Measurements from ENCODE around the gene ITIH1. TPM values are rescaled to one million over a fixed set of nuclear protein-coding genes. Genes with fewer than 3 reads are reported as not detected.

Gene ITIH1
- total RNA-seq, 4 donors from 2014 or later, result 4.1 TPM; not detected in 3

- H3K9me3 ChIP-seq, result no peaks in the 10 kb centered on the region
These were observed 6.1 kb upstream of the ITIH1 start for GRCh38 chr3:52771334-52771681.

GRCh38 chr3:52771702-52772101, 5.7 kb upstream of the ITIH1 start:
- TF ChIP-seq POLR2A (IDR thresholded peaks at IDR 0.05) (no peak), CTCF (IDR thresholded peaks at IDR 0.05) (no peak), EP300 (IDR thresholded peaks at IDR 0.05) (no peak)
- Histone ChIP-seq H3K36me3 (peaks cover 0 to 17% (median 0%) of the 10 kb centered on the region in 3 donors), H3K27ac (peak overlapping the region in 2 of 4 donors; percentile 65 to 82), H3K27me3 (no peaks in the 10 kb centered on the region), H3K4me3 (no peak overlapping the region), H3K4me1 (peaks cover 0 to 28% (median 9%) of the 10 kb centered on the region in 4 donors), H3K9me3 (no peaks in the 10 kb centered on the region)
- WGBS, 2 donors, result 90% methylated on average over 10 of the region's 10 CpGs
- DNase-seq (ENCODE audit: low spot score in 2 of 2), result no peak

More at GRCh38 chr3:52771334-52771681, 6.1 kb upstream of the ITIH1 start:
- Histone ChIP-seq H3K36me3 (peaks cover 0 to 21% (median 0%) of the 10 kb centered on the region in 3 donors), H3K4me3 (peak overlapping the region; percentile 65 to 97 (median 76)), H3K27ac (peak overlapping the region; percentile 34 to 83 (median 74)), H3K4me1 (peaks cover 0 to 28% (median 9%) of the 10 kb centered on the region in 4 donors), H3K27me3 (no peaks in the 10 kb centered on the region)
- TF ChIP-seq EP300 (IDR thresholded peaks at IDR 0.05) (no peak), POLR2A (IDR thresholded peaks at IDR 0.05) (no peak)
- WGBS, 2 donors, result 48 to 49% methylated on average over 5 of the region's 5 CpGs
- DNase-seq (ENCODE audit: low spot score in 2 of 2), result no peak

GRCh38 chr3:52773361-52774065, 3.9 kb upstream of the ITIH1 start:
- H3K4me1 ChIP-seq, result peaks cover 0 to 24% (median 9%) of the 10 kb centered on the region in 4 donors
- no peak overlapping the region for H3K27ac ChIP-seq
- no peaks in the 10 kb centered on the region for H3K27me3 ChIP-seq
- DNase-seq (ENCODE audit: low spot score in 2 of 2), result no peak
- H3K4me3 ChIP-seq, result no peak overlapping the region
- 90 to 93% methylated on average over 13 of the region's 13 CpGs for WGBS, 2 donors
- TF ChIP-seq CTCF (IDR thresholded peaks at IDR 0.05) (no peak), POLR2A (IDR thresholded peaks at IDR 0.05) (no peak), EP300 (IDR thresholded peaks at IDR 0.05) (no peak)
- H3K36me3 ChIP-seq, result peaks cover 0 to under 1% (median 0%) of the 10 kb centered on the region in 3 donors
- H3K9me3 ChIP-seq, result no peaks in the 10 kb centered on the region

GRCh38 chr3:52774066-52774713, 3.2 kb upstream of the ITIH1 start:
- Histone ChIP-seq H3K4me1 (peaks cover 0 to 18% (median 9%) of the 10 kb centered on the region in 4 donors), H3K4me3 (no peak overlapping the region), H3K36me3 (no peaks in the 10 kb centered on the region), H3K27ac (no peak overlapping the region), H3K9me3 (no peaks in the 10 kb centered on the region), H3K27me3 (no peaks in the 10 kb centered on the region)
- TF ChIP-seq EP300 (IDR thresholded peaks at IDR 0.05) (no peak), POLR2A (IDR thresholded peaks at IDR 0.05) (no peak), CTCF (IDR thresholded peaks at IDR 0.05) (no peak)
- WGBS, 2 donors, result 75 to 85% methylated on average over 8 of the region's 8 CpGs
- DNase-seq (ENCODE audit: low spot score in 2 of 2), result peak in 1 of 2 donors; percentile 0

GRCh38 chr3:52774901-52775864, 2.2 kb upstream of the ITIH1 start:
- peaks cover 0 to 8% (median 2%) of the 10 kb centered on the region in 4 donors for H3K4me1 ChIP-seq
- DNase-seq (ENCODE audit: low spot score in 2 of 2), result peak; percentile 13 to 23
- TF ChIP-seq POLR2A (IDR thresholded peaks at IDR 0.05), result no peak
- no peak for TF ChIP-seq CTCF (IDR thresholded peaks at IDR 0.05)
- no peak for TF ChIP-seq EP300 (IDR thresholded peaks at IDR 0.05)
- H3K27me3 ChIP-seq, result no peaks in the 10 kb centered on the region
- 47 to 52% methylated on average over 6 of the region's 6 CpGs for WGBS, 2 donors
- no peaks in the 10 kb centered on the region for H3K9me3 ChIP-seq
- H3K27ac ChIP-seq, result no peak overlapping the region
- no peak overlapping the region for H3K4me3 ChIP-seq
- H3K36me3 ChIP-seq, result no peaks in the 10 kb centered on the region
